Erythroblast (primary cell): Measurements from ENCODE around the gene TES.
A peak's percentile ranks its signal among the peaks of the same experiment; 100 is the strongest.

ENCODE experiments used
- DNase-seq, 2 experiments: peaks; one replicate each; lab custom pipeline; 2025; lab: John Stamatoyannopoulos, UW
- GATA1 ChIP-seq: IDR thresholded peaks from 2 replicates; pipeline ENCODE4 v1.6.1; 2011; ENCODE audit warnings: low read depth, mild to moderate bottlenecking, control low read depth, low read length, moderate library complexity
- POLR2A ChIP-seq: IDR thresholded peaks from 2 replicates; pipeline ENCODE4 v1.6.1; 2011; ENCODE audit warnings: mild to moderate bottlenecking, low read length

TES gene

DNA sequence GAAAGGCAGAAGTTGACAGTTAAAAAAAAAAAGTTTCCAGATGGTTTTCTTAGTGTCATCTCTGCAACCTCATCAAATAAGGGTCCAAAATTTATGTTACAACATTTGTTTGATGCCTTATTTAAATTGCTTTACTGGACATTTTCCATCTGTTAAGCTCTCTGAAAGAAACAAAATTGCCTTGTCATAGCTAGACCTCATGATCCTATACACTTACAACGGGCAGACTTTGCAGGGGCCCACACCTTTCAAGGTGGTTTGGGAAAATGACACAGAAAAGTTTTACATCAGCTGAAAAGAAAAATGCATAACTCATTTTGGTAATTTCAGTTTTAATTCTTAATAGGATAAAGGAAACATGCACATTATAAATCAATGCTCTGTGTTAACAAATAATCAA, 1.4 kb upstream of the TES start:
- TF ChIP-seq POLR2A (no peak), GATA1 (no peak)
- no peak for DNase-seq

DNA sequence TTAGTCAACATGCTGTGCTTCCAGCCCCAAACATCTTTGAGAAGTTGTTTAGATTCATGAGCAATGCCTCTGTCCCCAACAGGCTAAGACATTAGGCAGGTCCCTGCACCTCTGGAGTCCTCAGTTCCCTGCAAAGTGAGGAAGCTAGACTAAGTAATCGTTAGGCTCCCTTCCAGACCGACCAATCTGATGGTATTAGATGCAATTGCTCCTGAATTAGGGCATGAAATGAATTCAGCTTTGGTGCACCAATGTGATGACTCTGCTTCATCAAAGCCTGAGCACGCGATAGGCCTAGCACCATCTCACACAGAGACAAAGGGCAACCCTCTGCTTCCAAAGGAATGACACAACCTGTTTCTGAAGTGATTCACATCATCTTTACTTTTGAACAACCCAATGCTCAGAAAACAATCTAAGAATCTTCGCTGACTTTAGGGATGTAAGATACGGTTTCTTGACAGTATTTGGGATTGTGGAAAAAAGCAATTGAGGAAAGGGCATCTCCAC, 723 bp upstream of the TES start:
- no peak for DNase-seq
- TF ChIP-seq POLR2A: no peak
- TF ChIP-seq GATA1: no peak

DNA sequence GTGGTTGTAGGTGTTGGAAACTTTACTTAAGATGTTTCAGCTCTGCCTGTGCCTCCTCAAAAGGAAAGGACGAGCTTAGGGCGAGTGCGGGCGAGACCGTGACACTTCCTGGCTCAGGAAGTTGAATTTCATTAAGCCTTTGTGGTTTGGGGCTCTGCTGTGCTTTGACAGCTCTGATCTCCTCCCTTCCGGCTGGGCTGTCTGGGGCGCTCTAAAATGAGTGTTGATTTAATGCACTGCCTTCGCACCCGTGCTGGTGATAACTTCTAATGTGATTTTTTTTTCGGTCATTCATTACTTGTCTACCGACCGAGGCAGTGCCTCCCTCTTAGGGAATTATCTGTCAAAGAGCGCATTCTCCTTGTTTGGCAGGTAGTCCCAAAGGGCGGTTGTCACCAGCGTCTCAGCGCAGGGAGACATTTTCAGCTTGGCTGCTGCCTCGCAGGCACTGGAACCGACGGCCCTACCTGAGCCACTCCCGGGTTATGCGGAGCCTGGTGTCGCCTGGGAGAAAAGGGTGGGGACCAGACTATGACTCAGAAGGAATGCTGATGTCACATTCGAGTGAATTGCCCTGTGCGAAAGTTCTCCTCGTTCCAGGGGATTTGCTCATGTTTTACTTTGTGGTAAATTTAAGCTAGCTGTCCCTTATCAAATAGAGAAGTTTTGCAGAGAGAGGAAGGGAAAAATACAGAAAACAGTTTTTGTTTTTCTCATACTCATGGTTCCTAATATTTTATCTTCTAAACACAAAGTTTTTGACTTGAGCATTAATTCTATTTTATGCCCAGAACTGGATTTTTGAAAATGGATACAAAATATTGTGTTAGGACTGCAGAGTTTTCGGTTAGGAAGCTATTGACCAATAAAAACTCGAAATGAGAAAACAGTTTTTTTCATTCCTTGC, 920 bp downstream of the TES start:
- TF ChIP-seq GATA1 (no peak), POLR2A (no peak)
- peak; percentile 39 to 82 for DNase-seq

DNA sequence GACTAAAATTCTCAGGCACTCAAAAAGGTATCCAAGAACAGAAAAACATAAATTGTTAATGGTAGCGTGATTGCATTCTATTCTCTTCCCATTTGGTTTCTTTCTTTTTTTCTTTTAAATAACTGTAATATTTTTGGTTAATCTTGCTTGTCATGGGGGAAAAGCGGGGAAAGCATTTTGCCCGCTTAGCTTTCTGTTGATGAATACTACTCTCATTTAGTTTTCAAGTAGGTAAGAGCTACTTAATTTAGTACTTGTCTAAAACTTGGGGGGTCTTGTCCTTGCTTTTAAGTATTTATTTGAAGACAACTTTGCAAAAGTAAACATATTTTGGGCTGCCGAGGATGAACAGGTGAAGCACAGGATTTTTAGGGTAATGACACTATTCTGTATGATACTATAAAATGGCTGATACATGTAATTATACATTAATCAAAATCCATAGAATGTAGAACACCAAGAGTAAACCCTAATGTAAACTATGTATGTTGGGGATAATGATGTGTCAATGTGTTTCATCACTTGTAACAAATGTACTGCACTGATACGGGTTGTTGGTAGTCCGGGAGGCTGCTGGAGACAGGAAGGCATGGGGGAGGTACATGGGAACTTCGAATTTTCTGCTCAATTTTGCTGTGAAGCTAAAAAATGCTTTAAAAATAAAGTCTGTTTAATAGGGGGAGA, 1.7 kb downstream of the TES start:
- DNase-seq: peak in 1 of 2 experiments; percentile 56

DNA sequence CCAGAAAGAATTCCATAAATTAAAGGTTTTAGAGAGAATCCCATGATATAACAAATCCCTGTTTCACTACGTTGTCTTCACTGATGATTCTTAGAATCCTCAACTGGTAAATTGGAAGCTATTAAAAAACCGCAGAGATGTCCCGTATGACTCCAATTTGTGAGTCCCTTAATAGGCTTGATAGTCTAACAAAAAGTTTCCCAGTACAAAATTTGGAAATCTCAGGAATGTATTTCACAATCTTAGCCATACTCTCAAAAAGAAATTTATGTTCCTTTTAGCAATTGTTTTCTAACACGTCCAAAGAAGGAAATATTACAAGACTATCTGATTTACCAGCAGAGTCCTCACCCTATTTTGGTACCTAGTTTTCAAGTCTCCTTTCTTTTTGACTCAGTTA, 2.5 kb downstream of the TES start:
- DNase-seq: no peak
- no peak for TF ChIP-seq GATA1
- no peak for TF ChIP-seq POLR2A

More for the DNA sequence above, 1.7 kb downstream of the TES start:
- TF ChIP-seq GATA1: no peak
- TF ChIP-seq POLR2A: no peak

DNA sequence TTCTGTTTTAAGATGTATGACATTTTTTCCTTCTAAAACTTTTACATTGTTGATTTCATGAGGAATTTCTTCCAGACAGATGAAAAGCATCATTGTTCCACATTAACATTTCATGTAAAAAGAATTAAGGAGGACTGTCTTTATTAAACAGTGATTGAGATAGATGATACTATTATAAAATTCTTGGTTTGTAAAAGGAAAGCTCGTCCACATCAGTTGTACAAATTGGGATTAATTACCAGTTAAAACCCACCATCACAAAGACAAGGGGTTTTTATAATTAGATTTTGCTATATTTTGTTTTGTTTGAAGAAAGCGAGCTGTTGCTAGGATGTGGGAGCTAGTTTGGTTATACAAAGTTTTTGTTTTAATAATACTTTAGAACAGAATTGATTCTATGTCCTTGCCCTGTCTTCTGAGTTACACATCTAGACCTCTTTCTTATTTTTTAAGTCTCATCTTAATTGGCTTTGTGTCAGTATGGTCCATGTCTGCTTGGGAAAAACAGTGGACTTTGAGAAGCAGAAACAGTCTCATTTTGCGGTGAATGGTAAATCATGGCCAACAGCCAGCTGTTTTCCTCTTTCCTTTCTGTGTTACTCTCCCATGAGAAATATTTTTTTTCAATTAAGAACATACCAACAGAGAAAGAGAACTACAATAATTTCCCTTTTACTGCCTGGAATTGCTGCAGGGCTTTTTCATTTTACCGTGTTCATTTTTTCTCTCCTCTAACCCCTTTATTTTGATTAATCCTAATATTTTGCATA, 3.2 kb downstream of the TES start:
- TF ChIP-seq GATA1 (no peak), POLR2A (no peak)
- no peak for DNase-seq

DNA sequence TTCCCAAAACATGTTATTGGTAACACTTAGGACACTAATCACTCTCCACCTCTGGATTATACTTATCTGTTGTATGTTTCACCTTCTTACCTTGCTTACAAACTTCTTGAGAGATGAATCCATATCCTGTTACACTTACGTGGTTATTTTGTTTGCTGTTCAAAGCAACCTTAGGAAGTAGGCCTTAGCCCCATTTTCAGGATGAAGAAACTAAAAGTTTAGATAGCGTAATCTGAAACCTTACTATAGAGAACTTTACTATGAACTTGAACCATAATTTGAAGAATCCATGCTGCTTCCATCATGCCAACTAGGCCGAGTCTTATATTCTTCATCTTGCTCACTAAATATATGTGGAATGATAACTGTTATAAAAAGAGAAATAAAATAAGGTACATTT, 4.6 kb downstream of the TES start:
- no peak for TF ChIP-seq GATA1
- no peak for TF ChIP-seq POLR2A
- DNase-seq: no peak

DNA sequence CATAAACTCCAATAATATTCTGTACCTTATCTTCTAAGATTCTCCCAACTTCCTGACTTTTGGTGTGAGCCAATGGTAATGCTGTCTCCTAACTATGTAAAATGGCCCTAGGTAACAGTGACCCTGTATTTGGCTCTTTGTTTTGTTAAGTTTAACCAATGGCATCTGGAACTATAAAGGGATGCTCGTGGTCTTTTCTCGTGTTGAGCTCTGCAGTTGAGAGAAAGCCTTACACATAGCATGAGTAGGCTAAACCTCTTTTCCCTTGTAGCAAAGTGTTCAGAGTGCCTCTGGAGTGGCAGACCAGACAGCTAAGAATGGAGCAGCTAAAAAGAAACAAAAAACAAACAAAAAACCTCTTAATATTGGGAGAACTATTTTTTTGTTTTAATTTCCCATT, 5.2 kb downstream of the TES start:
- TF ChIP-seq GATA1 (no peak), POLR2A (no peak)
- DNase-seq: no peak

DNA sequence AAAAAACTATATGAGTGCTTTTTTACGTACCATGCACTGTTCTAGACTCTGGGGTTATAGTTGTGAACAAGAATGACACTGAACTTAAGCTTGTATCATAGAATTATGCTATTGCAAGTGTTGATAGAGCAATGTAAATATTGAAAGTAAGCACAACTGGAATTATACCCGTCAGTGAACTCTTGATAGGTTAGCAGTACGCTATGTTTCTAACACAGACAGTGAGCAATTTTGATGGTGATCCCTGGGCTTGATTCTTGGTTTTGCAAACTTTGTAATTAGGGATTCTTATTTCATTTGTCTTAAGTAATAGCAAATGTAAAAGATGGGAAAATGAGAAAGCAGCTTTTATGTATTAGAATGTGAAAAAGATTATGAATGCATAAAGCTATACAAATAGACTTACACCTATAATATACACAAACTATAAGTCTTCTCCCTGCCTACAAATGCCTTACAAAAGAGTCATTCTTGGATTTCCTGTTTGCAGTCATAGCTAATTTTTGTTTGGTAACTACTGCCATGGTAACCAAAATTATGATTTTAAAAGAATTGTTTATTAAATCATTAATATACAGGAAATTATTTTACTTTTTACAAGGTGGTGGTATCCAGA, 6.7 kb downstream of the TES start:
- DNase-seq: no peak
- no peak for TF ChIP-seq GATA1
- TF ChIP-seq POLR2A: no peak

DNA sequence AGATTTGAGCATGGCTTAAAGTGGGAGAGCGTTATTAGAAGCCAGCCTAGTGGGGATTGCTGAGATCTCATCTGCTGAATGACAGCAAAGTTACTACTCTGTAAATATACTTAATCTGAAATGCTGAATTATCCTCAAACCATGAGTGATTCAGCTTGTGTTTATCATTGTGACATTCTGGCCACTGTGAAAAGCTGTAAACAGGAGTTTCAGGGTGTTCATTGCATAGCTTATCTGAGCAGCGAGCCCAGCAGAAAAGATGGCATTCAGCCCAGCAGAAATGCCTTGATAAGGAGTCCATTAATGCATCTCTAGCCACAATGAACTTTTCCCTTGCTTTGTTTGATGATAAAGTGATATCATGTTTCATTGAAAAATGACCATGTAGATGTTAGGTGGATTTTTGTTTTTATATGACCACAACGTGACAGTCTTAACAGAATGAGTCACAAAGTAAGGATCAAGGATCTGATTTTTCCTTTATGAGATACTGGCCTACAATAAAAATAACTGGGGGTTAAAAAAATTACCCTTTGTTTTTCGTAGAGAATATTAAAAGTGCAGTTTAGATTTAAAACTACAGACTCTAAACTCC, 7.8 kb downstream of the TES start:
- peak; percentile 34 to 75 for DNase-seq

DNA sequence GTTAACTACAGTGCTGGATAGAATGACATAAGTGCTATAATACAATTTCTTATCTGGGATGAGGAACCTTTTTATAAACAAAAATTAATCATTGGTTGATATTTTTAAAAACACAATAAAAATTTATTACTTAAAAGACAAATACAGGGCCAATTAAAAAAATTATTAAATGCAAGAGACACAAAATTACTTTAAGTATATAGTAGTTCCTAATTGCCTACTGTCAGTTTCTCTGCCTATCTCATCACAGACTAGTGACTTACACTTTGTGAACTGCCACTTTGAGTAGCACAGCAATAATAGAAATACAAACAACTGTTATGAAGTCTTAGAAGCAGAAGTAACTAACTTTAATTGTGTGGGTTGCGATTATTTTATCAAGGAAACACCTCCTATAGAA, 8.4 kb downstream of the TES start:
- TF ChIP-seq GATA1 (no peak), POLR2A (no peak)
- no peak for DNase-seq

More for the DNA sequence above, 7.8 kb downstream of the TES start:
- no peak for TF ChIP-seq POLR2A
- no peak for TF ChIP-seq GATA1

DNA sequence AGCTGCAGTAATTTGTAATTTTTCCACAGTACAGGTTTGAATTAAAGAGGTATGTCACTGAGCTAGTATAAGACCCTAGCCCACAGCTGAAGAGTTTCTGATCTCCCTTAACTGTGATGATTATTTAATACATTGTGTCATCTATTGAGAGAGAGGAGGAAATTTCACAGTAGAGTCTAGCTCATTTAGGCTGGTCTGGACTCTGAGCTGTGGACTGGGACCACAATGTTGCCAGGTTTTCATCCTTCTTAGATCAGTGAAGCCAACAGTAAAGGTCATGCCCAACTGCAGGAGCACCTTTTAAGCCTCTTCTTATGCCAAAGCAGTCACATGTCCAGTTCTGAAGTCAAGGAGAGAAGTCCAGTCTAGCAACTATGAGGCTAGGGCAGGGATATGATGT, 8.9 kb downstream of the TES start:
- TF ChIP-seq POLR2A (no peak), GATA1 (no peak)
- no peak for DNase-seq

DNA sequence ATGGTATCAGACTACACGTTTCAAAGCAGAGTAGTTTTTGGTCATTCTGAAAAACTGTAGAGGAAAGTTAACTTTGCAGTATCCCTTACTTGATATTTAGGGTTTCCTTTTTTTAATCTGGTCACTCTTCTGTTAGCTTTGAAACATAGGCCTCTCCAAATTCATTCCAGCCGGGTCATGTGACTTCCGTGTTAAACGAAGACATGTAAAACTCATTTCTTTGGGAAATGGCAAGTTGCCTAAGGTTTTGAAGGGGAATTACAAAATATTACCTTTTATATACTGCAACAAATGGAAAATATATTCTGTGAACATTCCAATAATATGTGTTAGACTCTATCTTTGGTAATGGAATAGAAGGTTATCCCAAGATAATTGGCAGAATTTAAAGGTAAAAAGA, 9.5 kb downstream of the TES start:
- TF ChIP-seq GATA1 (no peak), POLR2A (no peak)
- no peak for DNase-seq
